Testis (tissue), 2 donors: ENCODE measurements around the gene TM9SF4.

Experiments
- CTCF ChIP-seq, 3 experiments: fragments of 450-650 bp in 2 of 3; fragments of 200-600 bp in 1 of 3; sonication (generic) in 1 of 3; IDR thresholded peaks; one replicate each; pipeline ENCODE4 v1.5.1; 2016 to 2019; ENCODE audit warnings: antibody characterized with exemption in 3 of 3, mild to moderate bottlenecking in 2 of 3, moderate library complexity in 1 of 3
- POLR2A ChIP-seq: fragments of 450-650 bp; IDR thresholded peaks from one replicate; pipeline ENCODE4 v1.6.1; 2017; ENCODE audit warnings: antibody characterized with exemption, mild to moderate bottlenecking, moderate library complexity

GRCh38 chr20:32068174-32068573, 41.3 kb upstream of the TM9SF4 start:
- TF ChIP-seq POLR2A (no peak), CTCF (IDR thresholded peaks at IDR 0.05) (no peak)
